Embryonic facial prominence (tissue), 1 donor: Measurements from ENCODE around the gene APOF.
"Not testable (repeated sequence)": the region's sequence is repeated elsewhere in the genome, so short reads cannot be mapped to it uniquely, and the experiment has no call there.

Experiments
- DNase-seq: peaks from one replicate; pipeline ENCODE4 v3.0.0-alpha.2; 2016; ENCODE audit errors: extremely low spot score

Gene APOF, protein sequence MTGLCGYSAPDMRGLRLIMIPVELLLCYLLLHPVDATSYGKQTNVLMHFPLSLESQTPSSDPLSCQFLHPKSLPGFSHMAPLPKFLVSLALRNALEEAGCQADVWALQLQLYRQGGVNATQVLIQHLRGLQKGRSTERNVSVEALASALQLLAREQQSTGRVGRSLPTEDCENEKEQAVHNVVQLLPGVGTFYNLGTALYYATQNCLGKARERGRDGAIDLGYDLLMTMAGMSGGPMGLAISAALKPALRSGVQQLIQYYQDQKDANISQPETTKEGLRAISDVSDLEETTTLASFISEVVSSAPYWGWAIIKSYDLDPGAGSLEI

GRCh38 chr12:56362130-56363059 is at the start of gene APOF:
Gene APOF, minus strand, starts transcription at chr12:56362857. Its CDS starts 112 bp downstream, at chr12:56362745.
- no peak for DNase-seq

GRCh38 chr12:56411781-56412639 is 49.4 kb upstream of the APOF start:
- DNase-seq, result no peak

DNA sequence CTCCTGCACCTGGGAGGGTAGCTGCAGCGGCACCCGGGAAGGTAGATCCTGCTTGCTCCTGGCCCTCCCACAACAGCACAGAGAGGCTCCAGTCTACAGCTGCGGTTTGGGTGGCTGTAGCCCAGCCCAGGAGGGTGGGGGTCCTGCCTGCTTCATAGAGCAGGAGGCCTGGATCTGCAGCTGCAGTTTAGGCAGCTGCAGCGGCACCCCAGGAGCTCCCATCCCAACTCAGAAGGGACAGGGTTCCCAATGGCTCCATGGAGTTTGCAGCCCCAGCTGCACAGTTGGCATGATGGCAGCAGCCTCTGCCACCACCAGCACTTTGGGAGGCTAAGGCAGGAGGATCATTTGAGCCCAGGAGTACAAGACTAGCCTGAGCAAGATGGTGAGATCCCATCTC is 48.1 kb upstream of the APOF start:
- no peak for DNase-seq

GRCh38 chr12:56408799-56409417 is 46.3 kb upstream of the APOF start:
- no peak for DNase-seq

DNA sequence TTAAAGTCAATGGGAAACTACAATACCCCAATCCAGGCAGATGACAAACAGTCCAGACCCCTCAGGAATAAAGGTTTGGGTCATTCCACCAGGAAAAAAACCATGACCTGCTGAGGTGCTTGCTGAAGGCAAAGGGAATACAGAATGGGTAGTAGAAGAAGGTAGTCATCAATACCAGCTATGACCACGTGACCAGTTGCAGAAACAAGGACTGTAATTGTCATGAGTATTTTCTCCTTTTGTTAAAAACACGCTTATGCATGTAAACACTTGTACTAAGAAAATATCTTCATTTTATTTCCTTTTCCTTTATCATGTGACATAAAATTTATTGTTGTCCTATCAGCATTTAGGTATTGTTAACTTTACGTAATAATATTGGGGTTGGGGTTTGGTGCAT is 41.6 kb upstream of the APOF start:
- DNase-seq, result not testable (repeated sequence)

DNA sequence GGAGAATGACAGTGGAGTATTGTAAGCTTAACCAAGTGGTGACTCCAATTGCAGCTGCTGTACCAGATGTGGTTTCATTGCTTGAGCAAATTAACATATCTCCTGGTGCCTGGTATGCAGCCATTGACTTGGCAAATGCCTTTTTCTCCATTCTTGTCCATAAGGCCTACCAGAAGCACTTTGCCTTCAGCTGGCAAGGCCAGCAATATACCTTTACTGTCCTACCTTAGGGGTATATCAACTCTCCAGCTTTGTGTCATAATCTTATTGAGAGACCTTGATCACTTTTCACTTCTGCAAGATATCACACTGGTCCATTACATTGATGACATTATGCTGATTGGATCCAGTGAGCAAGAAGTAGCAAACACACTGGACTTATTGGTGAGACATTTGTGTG is 39.0 kb upstream of the APOF start:
- not testable (repeated sequence) for DNase-seq

DNA sequence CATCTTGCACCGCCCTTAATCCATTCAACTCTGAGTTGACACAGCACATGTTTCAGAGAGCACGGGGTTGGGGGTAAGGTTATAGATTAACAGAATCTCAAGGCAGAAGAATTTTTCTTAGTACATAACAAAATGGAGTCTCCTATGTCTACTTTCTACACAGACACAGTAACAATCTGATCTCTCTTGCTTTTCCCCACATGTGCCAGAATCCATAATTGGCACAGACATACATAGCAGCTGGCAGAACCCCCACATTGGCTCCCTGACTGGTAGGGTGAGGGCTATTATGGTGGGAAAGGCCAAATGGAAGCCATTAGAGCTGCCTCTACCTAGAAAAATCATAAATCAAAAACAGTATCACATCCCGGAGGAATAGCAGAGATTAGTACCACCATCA is 38.5 kb upstream of the APOF start:
- DNase-seq, result not testable (repeated sequence)

DNA sequence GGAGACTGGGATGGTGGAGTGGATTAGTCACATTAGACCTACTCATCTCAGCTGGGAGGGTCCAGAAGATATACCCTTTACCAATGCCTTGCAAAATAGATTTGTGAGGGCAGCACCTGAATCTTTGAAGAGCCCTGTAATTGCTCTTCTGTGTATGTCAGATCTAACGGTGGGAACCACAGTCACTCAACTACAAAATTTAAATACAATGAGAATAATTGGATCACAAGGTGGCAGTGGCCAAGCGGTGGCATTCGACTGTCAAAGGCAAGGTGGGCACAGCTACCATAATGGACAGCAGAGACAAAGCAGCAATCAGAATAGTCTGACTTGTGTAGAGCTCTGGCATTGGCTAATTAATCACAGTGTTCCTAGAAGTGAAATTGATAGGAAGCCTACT is 36.8 kb upstream of the APOF start:
- not testable (repeated sequence) for DNase-seq

GRCh38 chr12:56398324-56398723 is 35.7 kb upstream of the APOF start:
- DNase-seq, result no peak

DNA sequence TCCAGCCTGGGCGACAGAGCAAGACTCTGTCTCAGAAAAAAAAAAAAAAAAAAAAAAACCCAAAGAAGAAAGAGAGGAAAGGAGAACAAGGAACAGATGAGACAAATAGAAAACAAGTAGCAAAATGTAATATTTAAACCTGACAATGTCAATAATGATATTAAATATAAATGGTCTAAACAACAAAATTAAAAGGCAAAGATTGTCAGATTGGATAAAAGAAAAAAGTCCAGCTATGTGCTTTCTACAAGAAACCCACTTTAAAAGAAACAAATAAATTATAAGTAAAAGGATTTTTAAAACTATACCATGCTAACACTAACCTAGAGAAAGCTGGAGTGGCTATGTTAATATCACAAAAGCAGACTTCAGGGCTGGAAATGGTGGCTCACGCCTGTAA is 29.7 kb upstream of the APOF start:
- DNase-seq, result no peak

DNA sequence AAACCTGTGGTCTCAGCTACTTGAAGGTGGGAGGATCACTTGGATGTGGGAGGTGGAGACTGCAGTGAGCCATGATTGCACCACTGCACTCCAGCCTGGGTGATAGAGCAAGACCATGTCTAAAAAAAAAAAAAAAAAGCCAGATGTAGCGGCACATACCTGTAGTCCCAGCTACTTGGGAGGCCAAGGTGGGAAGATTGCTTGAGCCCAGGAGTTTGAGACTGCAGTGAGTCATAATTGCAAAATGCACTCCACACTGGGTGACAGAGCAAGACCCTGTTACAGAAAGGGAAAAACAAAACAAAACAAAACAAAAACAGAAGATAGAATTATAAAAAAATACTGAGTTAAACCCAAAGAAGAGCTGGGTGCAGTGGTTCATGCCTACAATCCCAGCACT is 29.1 kb upstream of the APOF start:
- DNase-seq, result no peak

DNA sequence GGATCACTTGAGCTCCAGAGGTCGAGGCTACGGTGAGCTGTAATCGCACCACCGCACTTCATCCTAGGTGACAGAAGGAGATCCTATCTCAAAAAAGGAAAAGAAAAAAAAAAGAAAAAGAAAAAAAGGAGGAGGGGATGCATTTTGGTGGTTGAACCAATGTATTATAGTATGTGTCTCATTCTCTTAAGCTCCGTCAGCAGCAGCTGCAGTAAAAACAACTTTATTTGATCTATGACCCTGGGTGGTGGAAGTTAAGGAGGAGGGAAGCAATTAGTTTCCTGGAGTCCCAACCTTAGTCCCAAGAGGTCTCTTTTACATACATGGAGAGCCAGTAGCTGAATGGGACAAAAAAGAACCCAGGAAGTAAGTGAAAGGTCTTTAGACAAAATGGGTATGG is 26.8 kb upstream of the APOF start:
- no peak for DNase-seq

DNA sequence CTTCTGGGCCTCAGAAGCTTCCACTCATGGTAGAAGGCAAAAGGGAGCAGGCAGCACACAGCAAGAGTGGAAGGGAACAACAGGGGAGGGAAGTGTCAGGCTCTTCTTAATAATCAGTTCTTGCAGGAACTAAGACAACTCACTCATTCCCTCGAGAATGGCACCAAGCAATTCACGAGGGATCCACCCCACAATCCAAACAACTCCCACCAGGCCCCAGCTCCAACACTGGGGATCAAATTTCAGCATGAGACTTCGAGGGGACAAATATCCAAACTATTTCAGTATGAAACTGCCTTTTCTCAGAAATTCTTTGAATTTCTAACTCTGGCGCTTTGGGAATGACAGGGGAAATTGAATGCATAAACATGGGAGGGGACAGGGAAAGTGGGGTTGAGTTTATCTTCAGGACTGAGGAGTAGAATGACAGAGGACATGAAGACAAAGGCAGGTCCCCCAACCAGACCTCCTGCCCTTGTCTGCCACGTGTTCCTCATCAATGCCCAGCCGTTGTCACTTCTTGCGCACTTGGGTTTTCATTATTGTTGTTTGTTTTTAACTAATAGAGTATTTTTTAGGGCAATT is 24.6 kb upstream of the APOF start:
- DNase-seq, result no peak

GRCh38 chr12:56385873-56386272 is 23.2 kb upstream of the APOF start:
- no peak for DNase-seq

DNA sequence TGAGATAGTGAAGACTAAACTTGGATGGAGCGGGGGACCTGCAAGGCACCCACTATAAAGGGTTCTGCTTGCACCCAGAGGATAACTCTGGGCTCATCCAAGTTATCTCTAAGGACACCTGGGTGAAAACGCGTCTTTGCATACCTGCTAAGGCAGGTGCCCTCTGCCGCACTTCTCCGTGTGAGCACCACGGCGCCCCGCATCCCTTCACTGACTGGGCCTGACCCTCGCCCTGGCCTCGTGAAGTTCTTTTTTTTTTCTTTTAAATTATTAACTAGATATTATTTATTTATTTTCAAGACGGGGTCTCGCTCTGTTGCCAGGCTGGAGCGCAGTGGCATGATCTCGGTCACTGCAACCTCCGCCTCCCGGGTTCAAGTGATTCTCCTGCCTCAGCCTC is 20.0 kb upstream of the APOF start:
- DNase-seq, result no peak

DNA sequence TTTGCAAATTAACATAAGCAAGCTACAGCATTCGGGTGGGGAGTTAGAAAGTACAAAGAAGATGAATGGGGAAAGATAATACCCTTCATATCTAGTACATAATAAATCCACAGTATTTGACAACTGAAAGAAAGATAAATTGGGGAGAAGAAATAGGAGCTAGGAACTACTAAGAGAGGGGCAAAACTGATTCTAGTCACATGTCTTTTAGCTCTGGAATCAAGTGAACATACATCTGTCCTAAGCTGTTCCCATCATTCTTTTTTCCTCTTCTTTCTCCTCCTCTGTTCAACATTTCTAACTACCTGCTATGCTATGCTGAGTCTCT is 15.3 kb upstream of the APOF start:
- no peak for DNase-seq

DNA sequence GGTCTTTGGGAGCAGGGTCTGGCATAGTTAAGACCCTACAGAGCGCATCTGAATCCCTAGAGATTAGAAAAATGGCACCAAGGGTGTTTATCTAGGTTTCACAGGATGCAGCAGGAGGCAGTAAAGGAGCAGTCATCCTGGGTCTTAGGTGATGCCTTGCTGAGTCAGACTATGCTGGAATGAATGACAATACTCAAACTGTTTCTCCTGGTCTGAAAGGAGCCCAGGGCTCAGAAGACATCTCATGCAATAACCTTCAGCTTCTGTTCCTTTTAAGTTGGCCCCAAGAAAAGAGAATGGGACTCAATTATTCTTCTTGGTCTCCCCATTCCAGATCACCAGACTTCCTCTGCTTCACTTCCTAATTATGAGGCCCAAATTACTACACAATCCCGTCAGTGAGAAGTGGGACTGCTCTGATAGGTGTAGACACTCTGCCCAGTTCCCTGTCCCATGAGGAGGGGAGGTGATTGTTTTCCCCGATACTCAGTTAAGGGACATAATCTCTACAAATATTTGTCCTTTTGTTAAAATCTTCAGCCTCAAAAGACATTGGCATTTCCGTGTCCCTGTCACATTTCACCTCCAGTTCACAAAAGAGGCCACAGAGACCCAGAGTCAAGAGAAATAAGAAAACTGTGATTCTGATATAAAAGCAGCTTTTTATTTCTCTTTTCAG is 14.8 kb upstream of the APOF start:
- no peak for DNase-seq

GRCh38 chr12:56375598-56376434 is 13.2 kb upstream of the APOF start:
- DNase-seq, result no peak

- no peak for DNase-seq
Measured at GRCh38 chr12:56374726-56375597, 12.3 kb upstream of the APOF start.
